Measurements from ENCODE around the gene CYBB. TPM values are rescaled to one million over a fixed set of nuclear protein-coding genes. Genes with fewer than 3 reads are reported as not detected.

CYBB gene
- total and polyA plus RNA-seq, 2 experiments from 2014 or later = 0.06 TPM; not detected in 1

DNA sequence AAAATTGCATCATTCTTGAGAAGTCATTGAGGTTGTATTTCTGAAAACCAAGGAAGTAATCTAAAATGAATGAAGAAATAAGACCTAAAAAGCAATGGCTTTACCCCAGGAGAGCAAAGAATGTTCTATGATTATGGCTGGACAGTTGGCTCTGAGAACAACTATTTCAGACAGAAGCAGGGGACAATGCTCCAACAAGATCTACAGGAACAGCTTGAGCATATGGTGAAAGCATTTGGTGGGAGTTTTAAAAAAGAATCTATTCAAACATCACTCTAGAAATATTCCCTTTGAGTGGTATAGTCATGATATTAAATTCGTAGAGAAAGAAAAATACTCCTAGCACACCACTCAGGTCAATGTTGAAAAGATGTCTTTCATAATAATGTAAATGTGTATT, 40.8 kb downstream of the CYBB start (continued):
- TF ChIP-seq REST (IDR thresholded peaks at IDR 0.05; ENCODE audit: unreplicated experiment) (no peak), JUNB (IDR thresholded peaks at IDR 0.05; ENCODE audit: unreplicated experiment) (no peak), STAT1 (IDR thresholded peaks at IDR 0.05; ENCODE audit: unreplicated experiment) (no peak), EZH2 (IDR thresholded peaks at IDR 0.05; ENCODE audit: low read depth, unreplicated experiment) (no peak), CREB1 (CRISPR knock-in tag; IDR thresholded peaks at IDR 0.05; ENCODE audit: low read depth) (no peak), NANOG (IDR thresholded peaks at IDR 0.05; ENCODE audit: borderline replicate concordance) (no peak)
- TF ChIP-seq, protein P1, sequence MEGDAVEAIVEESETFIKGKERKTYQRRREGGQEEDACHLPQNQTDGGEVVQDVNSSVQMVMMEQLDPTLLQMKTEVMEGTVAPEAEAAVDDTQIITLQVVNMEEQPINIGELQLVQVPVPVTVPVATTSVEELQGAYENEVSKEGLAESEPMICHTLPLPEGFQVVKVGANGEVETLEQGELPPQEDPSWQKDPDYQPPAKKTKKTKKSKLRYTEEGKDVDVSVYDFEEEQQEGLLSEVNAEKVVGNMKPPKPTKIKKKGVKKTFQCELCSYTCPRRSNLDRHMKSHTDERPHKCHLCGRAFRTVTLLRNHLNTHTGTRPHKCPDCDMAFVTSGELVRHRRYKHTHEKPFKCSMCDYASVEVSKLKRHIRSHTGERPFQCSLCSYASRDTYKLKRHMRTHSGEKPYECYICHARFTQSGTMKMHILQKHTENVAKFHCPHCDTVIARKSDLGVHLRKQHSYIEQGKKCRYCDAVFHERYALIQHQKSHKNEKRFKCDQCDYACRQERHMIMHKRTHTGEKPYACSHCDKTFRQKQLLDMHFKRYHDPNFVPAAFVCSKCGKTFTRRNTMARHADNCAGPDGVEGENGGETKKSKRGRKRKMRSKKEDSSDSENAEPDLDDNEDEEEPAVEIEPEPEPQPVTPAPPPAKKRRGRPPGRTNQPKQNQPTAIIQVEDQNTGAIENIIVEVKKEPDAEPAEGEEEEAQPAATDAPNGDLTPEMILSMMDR (conservative IDR thresholded peaks at IDR 0.05; ENCODE audit: low read depth in 2 of 2) = no peak
- TF ChIP-seq, protein P2, sequence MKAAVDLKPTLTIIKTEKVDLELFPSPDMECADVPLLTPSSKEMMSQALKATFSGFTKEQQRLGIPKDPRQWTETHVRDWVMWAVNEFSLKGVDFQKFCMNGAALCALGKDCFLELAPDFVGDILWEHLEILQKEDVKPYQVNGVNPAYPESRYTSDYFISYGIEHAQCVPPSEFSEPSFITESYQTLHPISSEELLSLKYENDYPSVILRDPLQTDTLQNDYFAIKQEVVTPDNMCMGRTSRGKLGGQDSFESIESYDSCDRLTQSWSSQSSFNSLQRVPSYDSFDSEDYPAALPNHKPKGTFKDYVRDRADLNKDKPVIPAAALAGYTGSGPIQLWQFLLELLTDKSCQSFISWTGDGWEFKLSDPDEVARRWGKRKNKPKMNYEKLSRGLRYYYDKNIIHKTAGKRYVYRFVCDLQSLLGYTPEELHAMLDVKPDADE (IDR thresholded peaks at IDR 0.05) = no peak

GRCh38 chrX:37824491-37825214, 44.8 kb downstream of the CYBB start:
- Mint-ChIP-seq H3K36me3 (ENCODE audit: low read depth) (no peaks in the 10 kb centered on the region), H3K27ac (no peak overlapping the region; the same call in 1 of the 2 replicates), H3K27me3 (ENCODE audit: insufficient read depth, low read depth, poor library complexity) (no peaks in the 10 kb centered on the region), H3K4me3 (no peak overlapping the region), H3K4me1 (peaks cover 5% of the 10 kb centered on the region; the same call in 1 of the 3 replicates), H3K9me3 (no peaks in the 10 kb centered on the region)
- no peaks in the 10 kb centered on the region for H3K9me2 ChIP-seq (ENCODE audit: insufficient read depth)
- no peak overlapping the region for H3K27ac ChIP-seq (ENCODE audit: low read depth)
- no peaks in the 10 kb centered on the region for H4K20me1 ChIP-seq (replicated peaks; ENCODE audit: insufficient read depth)
- H3K79me2 ChIP-seq (replicated peaks; ENCODE audit: insufficient read depth) = no peaks in the 10 kb centered on the region
- ATAC-seq (no peak), DNase-seq (ENCODE audit: low spot score) (no peak)
- H3K27me3 ChIP-seq (ENCODE audit: insufficient read depth) = no peaks in the 10 kb centered on the region
- H2AFZ ChIP-seq = no peak overlapping the region
- no peak overlapping the region for H3K4me3 ChIP-seq
- no peak overlapping the region for H3K4me2 ChIP-seq
- no peaks in the 10 kb centered on the region for H3F3A ChIP-seq (replicated peaks; ENCODE audit: low read depth)
- no peaks in the 10 kb centered on the region for H3K36me3 ChIP-seq (ENCODE audit: insufficient read depth)
- H3K4me1 ChIP-seq (ENCODE audit: insufficient read depth) = no peaks in the 10 kb centered on the region
- TF ChIP-seq EZH2phosphoT487 (IDR thresholded peaks at IDR 0.05; ENCODE audit: unreplicated experiment) (no peak), POLR2AphosphoS5 (IDR thresholded peaks at IDR 0.05; ENCODE audit: low read depth) (no peak), EZH2 (IDR thresholded peaks at IDR 0.05; ENCODE audit: low read depth, unreplicated experiment) (no peak), REST (IDR thresholded peaks at IDR 0.05; ENCODE audit: unreplicated experiment) (no peak), NANOG (IDR thresholded peaks at IDR 0.05; ENCODE audit: borderline replicate concordance) (no peak), CREB1 (CRISPR knock-in tag; IDR thresholded peaks at IDR 0.05; ENCODE audit: low read depth) (no peak)
- TF ChIP-seq, protein P2 (IDR thresholded peaks at IDR 0.05) = no peak
